RWPE2 (cell line): ENCODE results near the gene TMEM135.
"Not testable (repeated sequence)": the region's sequence is repeated elsewhere in the genome, so short reads cannot be mapped to it uniquely, and the experiment has no call there.

ENCODE experiments used
- ATAC-seq: fragments of 200-7000 bp; cut with Tn5 transposase; 3 replicates; pipeline ENCODE4 v1.9.1; 2021; ENCODE audit warnings: low read depth
- DNase-seq: peaks from one replicate; pipeline ENCODE4 v3.0.0-alpha.2; 2020; ENCODE audit warnings: low spot score
- H3K27ac ChIP-seq: fragments of 450-650 bp; 2 replicates; pipeline ENCODE4 v1.5.1; 2017; ENCODE audit warnings: mild to moderate bottlenecking; ENCODE audit not compliant: poor library complexity, severe bottlenecking
- H3K27me3 ChIP-seq: fragments of 250-450 bp; sonication (Bioruptor Pico); 2 replicates; pipeline ENCODE4 v1.5.1; 2021; ENCODE audit warnings: mild to moderate bottlenecking, moderate library complexity; ENCODE audit not compliant: insufficient read depth, poor library complexity, severe bottlenecking
- H3K36me3 ChIP-seq: fragments of 250-450 bp; sonication (Bioruptor Pico); 2 replicates; pipeline ENCODE4 v1.5.1; 2020; ENCODE audit warnings: low read depth, mild to moderate bottlenecking, moderate library complexity
- H3K4me1 ChIP-seq: fragments of 250-450 bp; sonication (Bioruptor Pico); 2 replicates; pipeline ENCODE4 v1.5.1; 2021; ENCODE audit warnings: mild to moderate bottlenecking, moderate library complexity; ENCODE audit not compliant: insufficient read depth, poor library complexity, severe bottlenecking
- H3K4me3 ChIP-seq: fragments of 250-450 bp; sonication (Bioruptor Pico); 2 replicates; pipeline ENCODE4 v1.5.1; 2021; ENCODE audit warnings: mild to moderate bottlenecking, moderate library complexity; ENCODE audit not compliant: severe bottlenecking
- H3K9me3 ChIP-seq: fragments of 250-450 bp; sonication (Bioruptor Pico); 2 replicates; pipeline ENCODE4 v1.5.1; 2021; ENCODE audit warnings: mild to moderate bottlenecking, moderate library complexity; ENCODE audit not compliant: severe bottlenecking
- CTCF ChIP-seq: fragments of 450-650 bp; IDR thresholded peaks from one replicate; pipeline ENCODE4 v1.5.1; 2017; ENCODE audit warnings: mild to moderate bottlenecking, moderate library complexity; ENCODE audit not compliant: poor library complexity, severe bottlenecking

TMEM135 gene

DNA sequence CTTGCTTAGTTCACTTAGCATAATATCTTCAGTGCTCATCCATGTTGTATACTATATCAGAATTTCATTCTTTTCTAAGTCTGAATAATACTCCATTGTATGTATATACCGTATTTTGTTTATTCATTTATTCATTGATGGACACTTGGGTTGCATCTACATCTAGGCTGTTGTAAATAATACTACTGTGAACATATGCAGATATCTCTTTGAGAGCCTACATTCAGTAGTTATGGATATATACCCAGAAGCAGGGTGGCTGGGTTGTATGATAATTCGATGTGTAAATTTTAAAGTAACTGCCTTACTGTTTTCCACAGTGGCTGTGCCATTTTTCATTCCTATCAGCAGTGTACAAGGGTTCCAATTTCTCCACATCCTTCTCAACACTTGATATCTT lies 116.5 kb downstream of the TMEM135 start:
- no peaks in the 10 kb centered on the region for H3K36me3 ChIP-seq
- ATAC-seq (no peak), DNase-seq (no peak)
- H3K9me3 ChIP-seq: no peaks in the 10 kb centered on the region
- TF ChIP-seq CTCF: no peak
- no peaks in the 10 kb centered on the region for H3K27me3 ChIP-seq
- H3K4me1 ChIP-seq: no peaks in the 10 kb centered on the region
- no peak overlapping the region for H3K4me3 ChIP-seq
- no peak overlapping the region for H3K27ac ChIP-seq

- no peak for DNase-seq
- no peaks in the 10 kb centered on the region for H3K9me3 ChIP-seq
- no peaks in the 10 kb centered on the region for H3K4me1 ChIP-seq
- H3K36me3 ChIP-seq: no peaks in the 10 kb centered on the region
- no peak overlapping the region for H3K4me3 ChIP-seq
- ATAC-seq: no peak
- no peaks in the 10 kb centered on the region for H3K27me3 ChIP-seq
- TF ChIP-seq CTCF: no peak
- no peak overlapping the region for H3K27ac ChIP-seq
These were observed 119.2 kb downstream of the TMEM135 start for GRCh38 chr11:87156970-87157369.

DNA sequence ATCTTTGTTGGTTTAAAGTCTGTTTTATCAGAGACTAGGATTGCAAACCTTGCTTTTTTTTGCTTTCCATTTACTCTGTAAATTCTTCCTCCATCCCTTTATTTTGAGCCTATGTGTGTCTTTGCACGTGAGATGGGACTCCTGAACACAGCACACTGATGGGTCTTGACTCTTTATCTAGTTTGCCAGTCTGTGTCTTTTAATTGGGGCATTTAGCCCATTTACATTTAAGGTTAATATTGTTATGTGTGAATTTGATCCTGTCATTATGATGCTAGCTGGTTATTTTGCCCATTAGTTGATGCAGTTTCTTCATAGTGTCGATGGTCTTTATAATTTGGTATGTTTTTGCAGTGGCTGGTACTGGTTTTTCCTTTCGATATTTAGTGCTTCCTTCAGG lies 131.3 kb downstream of the TMEM135 start:
- not testable (repeated sequence) for H3K4me3 ChIP-seq, ATAC-seq, DNase-seq, H3K9me3 ChIP-seq, H3K27me3 ChIP-seq, H3K27ac ChIP-seq, H3K36me3 ChIP-seq
- peaks cover 16% of the 10 kb centered on the region for H3K4me1 ChIP-seq

GRCh38 chr11:87173185-87174039 lies 135.7 kb downstream of the TMEM135 start:
- DNase-seq (no peak), ATAC-seq (peak; percentile 88)
- H3K4me3 ChIP-seq: no peak overlapping the region
- no peaks in the 10 kb centered on the region for H3K9me3 ChIP-seq
- TF ChIP-seq CTCF: no peak
- H3K4me1 ChIP-seq: peaks cover 35% of the 10 kb centered on the region
- no peaks in the 10 kb centered on the region for H3K27me3 ChIP-seq
- H3K27ac ChIP-seq: peak overlapping the region; percentile 69
- H3K36me3 ChIP-seq: no peaks in the 10 kb centered on the region

- Histone ChIP-seq H3K36me3 (no peaks in the 10 kb centered on the region), H3K27ac (no peak overlapping the region), H3K9me3 (no peaks in the 10 kb centered on the region), H3K4me3 (no peak overlapping the region), H3K4me1 (peaks cover 35% of the 10 kb centered on the region), H3K27me3 (no peaks in the 10 kb centered on the region)
- no peak for TF ChIP-seq CTCF
- DNase-seq (no peak), ATAC-seq (no peak)
These were observed 137.1 kb downstream of the TMEM135 start for GRCh38 chr11:87174870-87175269.
